IMR-90 (cell line): Measurements from ENCODE around the gene PEX14. TPM values are rescaled to one million over a fixed set of nuclear protein-coding genes. Genes with fewer than 3 reads are reported as not detected.

Source experiments
- ATAC-seq: fragments of 200-7000 bp; cut with Tn5 transposase; 2 replicates; pipeline ENCODE4 v1.9.1; 2020; ENCODE audit warnings: low read depth, mild to moderate bottlenecking, moderate library complexity
- BruUV-seq: library from RNA; stranded (reverse); fragments of 400-500 nt; replicated peaks from 2 replicates; lab custom pipeline; 2021; lab: Mats Ljungman, UMichigan
- CTCF ChIA-PET: fragments of 300-600 bp; formaldehyde crosslinking; extraction: SDS; loops from one replicate; lab custom pipeline; 2021; ENCODE audit warnings: antibody characterized with exemption; lab: Yijun Ruan, JAX
- POLR2A ChIA-PET: fragments of 300-600 bp; sonication (Branson Sonifier 250); formaldehyde crosslinking; loops from one replicate; lab custom pipeline; 2022; ENCODE audit warnings: antibody characterized with exemption; ENCODE audit not compliant: unreplicated experiment; lab: Charles Lee
- DNase-seq: peaks from one replicate; pipeline ENCODE4 v3.0.0; 2013
- H2AFZ ChIP-seq: replicated peaks from 2 replicates; pipeline ENCODE3; 2013; ENCODE audit warnings: low read length, mild to moderate bottlenecking; ENCODE audit not compliant: poor library complexity
- H2AK5ac ChIP-seq: 2 replicates; pipeline ENCODE4 v1.6.1; 2013; ENCODE audit warnings: low read depth, low read length, inconsistent platforms
- H2AK9ac ChIP-seq: replicated peaks from 2 replicates; pipeline ENCODE3; 2013; ENCODE audit warnings: mild to moderate bottlenecking, low read depth, low read length, moderate library complexity; ENCODE audit not compliant: poor library complexity
- H2BK120ac ChIP-seq: 2 replicates; pipeline ENCODE4 v1.6.1; 2013; ENCODE audit warnings: low read depth, low read length, inconsistent platforms
- H2BK15ac ChIP-seq: 3 replicates; pipeline ENCODE4 v1.6.1; 2013; ENCODE audit warnings: low read depth, low read length, inconsistent platforms
- H2BK20ac ChIP-seq: 2 replicates; pipeline ENCODE4 v1.6.1; 2013; ENCODE audit warnings: low read depth, mild to moderate bottlenecking, inconsistent platforms, low read length, moderate library complexity
- H2BK5ac ChIP-seq: 2 replicates; pipeline ENCODE4 v1.6.1; 2013; ENCODE audit warnings: mild to moderate bottlenecking, low read depth, low read length, inconsistent platforms; ENCODE audit not compliant: poor library complexity, severe bottlenecking
- H3K14ac ChIP-seq: replicated peaks from 2 replicates; pipeline ENCODE4 v1.6.1; 2013; ENCODE audit warnings: low read depth, low read length, inconsistent platforms
- H3K18ac ChIP-seq: 2 replicates; pipeline ENCODE4 v1.6.1; 2013; ENCODE audit warnings: low read depth, low read length, control low read depth
- H3K23ac ChIP-seq: 2 replicates; pipeline ENCODE4 v1.6.1; 2013; ENCODE audit warnings: low read depth, low read length, inconsistent platforms
- H3K27ac ChIP-seq: 2 replicates; pipeline ENCODE4 v1.5.1; 2013; ENCODE audit warnings: mild to moderate bottlenecking, control low read depth, low read length; ENCODE audit not compliant: insufficient read depth
- H3K27me3 ChIP-seq: 2 replicates; pipeline ENCODE4 v1.6.1; 2013; ENCODE audit warnings: low read length; ENCODE audit not compliant: control insufficient read depth, insufficient read depth
- H3K36me3 ChIP-seq: 2 replicates; pipeline ENCODE4 v1.6.1; 2013; ENCODE audit warnings: low read length, mixed read lengths; ENCODE audit not compliant: control insufficient read depth, insufficient read depth
- H3K4ac ChIP-seq: 2 replicates; pipeline ENCODE4 v1.6.1; 2013; ENCODE audit warnings: low read depth, low read length, inconsistent platforms
- H3K4me1 ChIP-seq: 2 replicates; pipeline ENCODE4 v1.6.1; 2013; ENCODE audit warnings: low read length, mixed read lengths; ENCODE audit not compliant: control insufficient read depth, insufficient read depth
- H3K4me2 ChIP-seq: 2 replicates; pipeline ENCODE4 v1.6.1; 2013; ENCODE audit warnings: low read depth, mild to moderate bottlenecking, control low read depth, low read length, moderate library complexity
- H3K4me3 ChIP-seq: 2 replicates; pipeline ENCODE4 v1.5.1; 2013; ENCODE audit warnings: low read depth, mild to moderate bottlenecking, control low read depth, low read length, moderate library complexity; ENCODE audit not compliant: insufficient read depth
- H3K56ac ChIP-seq: 2 replicates; pipeline ENCODE4 v1.6.1; 2013; ENCODE audit warnings: low read length, inconsistent platforms; ENCODE audit not compliant: insufficient read depth; ENCODE audit errors: extremely low read depth
- H3K79me1 ChIP-seq, 2 experiments: 2 replicates each; pipeline ENCODE4 v1.6.1; 2013; ENCODE audit warnings: low read length in 2 of 2, inconsistent platforms in 1 of 2, low read depth in 1 of 2
- H3K9ac ChIP-seq: 2 replicates; pipeline ENCODE4 v1.6.1; 2013; ENCODE audit warnings: low read depth, low read length, control low read depth
- H3K9me1 ChIP-seq: 2 replicates; pipeline ENCODE4 v1.6.1; 2013; ENCODE audit warnings: low read length, inconsistent platforms; ENCODE audit not compliant: insufficient read depth
- H3K9me3 ChIP-seq: 2 replicates; pipeline ENCODE4 v1.6.1; 2013; ENCODE audit warnings: low read length; ENCODE audit not compliant: control insufficient read depth, insufficient read depth
- H4K20me1 ChIP-seq: 2 replicates; pipeline ENCODE4 v1.6.1; 2013; ENCODE audit warnings: low read length, inconsistent platforms; ENCODE audit not compliant: insufficient read depth
- H4K5ac ChIP-seq: 2 replicates; pipeline ENCODE4 v1.6.1; 2013; ENCODE audit warnings: mild to moderate bottlenecking, low read depth, low read length, control low read depth
- H4K8ac ChIP-seq, 2 experiments: 2 replicates each; pipeline ENCODE4 v1.6.1; 2013; ENCODE audit warnings: low read depth in 2 of 2, low read length in 2 of 2, control low read depth in 1 of 2, inconsistent platforms in 1 of 2
- H4K91ac ChIP-seq: 2 replicates; pipeline ENCODE4 v1.6.1; 2013; ENCODE audit warnings: low read depth, low read length, inconsistent platforms; ENCODE audit not compliant: insufficient read depth
- BHLHE40 ChIP-seq: fragments of 150-350 bp; IDR thresholded peaks from 2 replicates; pipeline ENCODE4 v1.6.1; 2016; ENCODE audit warnings: mild to moderate bottlenecking, low read depth, low read length
- CHD1 ChIP-seq: IDR thresholded peaks from 2 replicates; pipeline ENCODE4 v1.6.1; 2012; ENCODE audit warnings: low read depth, low read length, improper control_type of control experiment
- CTCF ChIP-seq: conservative IDR thresholded peaks from 2 replicates; pipeline ENCODE4 v1.5.1; 2012; ENCODE audit warnings: mild to moderate bottlenecking, low read depth, low read length, improper control_type of control experiment
- ELK1 ChIP-seq: fragments of 150-350 bp; IDR thresholded peaks from 2 replicates; pipeline ENCODE4 v1.6.1; 2016; ENCODE audit warnings: low read depth, mild to moderate bottlenecking, low read length, moderate library complexity, borderline replicate concordance
- FOS ChIP-seq: fragments of 150-350 bp; IDR thresholded peaks from 2 replicates; pipeline ENCODE4 v1.6.1; 2016; ENCODE audit warnings: low read depth, low read length
- MAFK ChIP-seq: IDR thresholded peaks from 2 replicates; pipeline ENCODE4 v1.6.1; 2012; ENCODE audit warnings: low read depth, low read length, improper control_type of control experiment
- MAZ ChIP-seq: IDR thresholded peaks from 2 replicates; pipeline ENCODE4 v1.6.1; 2012; ENCODE audit warnings: low read depth, mild to moderate bottlenecking, low read length, improper control_type of control experiment, moderate library complexity, borderline replicate concordance
- NFE2L2 ChIP-seq: fragments of 150-350 bp; IDR thresholded peaks from 2 replicates; pipeline ENCODE4 v1.6.1; 2016; ENCODE audit warnings: low read depth, mild to moderate bottlenecking, low read length
- POLR2A ChIP-seq: IDR thresholded peaks from 2 replicates; pipeline ENCODE4 v1.6.1; 2012; ENCODE audit warnings: mild to moderate bottlenecking, low read depth, low read length
- RAD21 ChIP-seq: IDR thresholded peaks from 2 replicates; pipeline ENCODE4 v1.6.1; 2012; ENCODE audit warnings: low read length, improper control_type of control experiment
- RCOR1 ChIP-seq: IDR thresholded peaks from 2 replicates; pipeline ENCODE4 v1.6.1; 2012; ENCODE audit warnings: mild to moderate bottlenecking, low read length, improper control_type of control experiment; ENCODE audit not compliant: insufficient replicate concordance
- RFX5 ChIP-seq: IDR thresholded peaks from 2 replicates; pipeline ENCODE4 v1.8.0; 2012; ENCODE audit warnings: low read depth, mild to moderate bottlenecking, low read length, moderate library complexity
- SMC3 ChIP-seq: fragments of 150-350 bp; IDR thresholded peaks from 2 replicates; pipeline ENCODE4 v1.6.1; 2016; ENCODE audit warnings: low read depth, mild to moderate bottlenecking, antibody characterized with exemption, low read length, moderate library complexity
- WGBS, 2 experiments: methylation state at CpG; one replicate each; pipeline versions ENCODE4 v1.1.5 to v1.1.7; 2013; ENCODE audit warnings: missing lambda C conversion rate in 2 of 2; ENCODE audit not compliant: insufficient read length in 1 of 2; ENCODE audit errors: extremely low coverage in 2 of 2; 5-methylcytosine and 5-hydroxymethylcytosine counted together
- dilution Hi-C: fragments of 300-500 bp; cut with HindIII; formaldehyde crosslinking; loops from one replicate; pipeline ENCODE4 v1.14.3; 2018; ENCODE audit warnings: low sequenced_read_pairs; ENCODE audit not compliant: unreplicated experiment
- in situ Hi-C: fragments of 300-500 bp; cut with MboI; formaldehyde crosslinking; loops from 3 replicates; pipeline ENCODE4 v1.14.3; 2019; ENCODE audit warnings: low sequenced_read_pairs, inconsistent platforms, mixed read lengths
- intact Hi-C: fragments of 100-400 bp; cut with micrococcal nuclease; formaldehyde crosslinking; loops from 2 replicates; pipeline ENCODE4 v1.10.0; 2022
- polyA plus RNA-seq, 3 experiments: library from polyadenylated mRNA; depleted of rRNA; stranded (reverse); fragments of >200 nt; gene quantifications; 2 replicates each; pipeline ENCODE4 v1.2.3, GENCODE V29; 2012; ENCODE audit warnings: low replicate concordance in 1 of 3
- total RNA-seq: library from RNA; depleted of rRNA; stranded (reverse); fragments of >200 nt; gene quantifications from 2 replicates; pipeline ENCODE4 v1.2.3, GENCODE V29; 2012

The PEX14 gene
- total and polyA plus RNA-seq, 2 of the 4 experiments (the other 2 are of a cell fraction) = 9.5 to 22.5 TPM

- no peak for TF ChIP-seq SMC3
Observed at GRCh38 chr1:10639011-10639774, 164.4 kb downstream of the PEX14 start (continued).

- ChIA-PET CTCF (no interaction called here), POLR2A (no interaction called here)
- Histone ChIP-seq H3K56ac (no peak overlapping the region), H3K36me3 (no peaks in the 10 kb centered on the region), H4K8ac (no peak overlapping the region), H2AFZ (no peak overlapping the region), H3K4me1 (peaks cover 4% of the 10 kb centered on the region), H3K9me3 (peaks cover 3% of the 10 kb centered on the region; the same call in 1 of the 2 replicates), H2BK5ac (no peak overlapping the region), H3K9ac (no peak overlapping the region), H2BK20ac (no peak overlapping the region), H4K91ac (no peak overlapping the region), H4K20me1 (no peaks in the 10 kb centered on the region), H3K4me2 (no peak overlapping the region), H3K4ac (no peak overlapping the region), H4K5ac (no peak overlapping the region), H2AK5ac (no peak overlapping the region), H3K27ac (no peak overlapping the region), H3K9me1 (no peaks in the 10 kb centered on the region), H3K79me1 (no peaks in the 10 kb centered on the region), H3K23ac (no peak overlapping the region), H2BK15ac (no peak overlapping the region), H2BK120ac (no peak overlapping the region), H2AK9ac (peak overlapping the region; percentile 44), H3K4me3 (no peak overlapping the region), H3K14ac (no peak overlapping the region), H3K27me3 (peaks cover 8% of the 10 kb centered on the region; the same call in 1 of the 2 replicates), H3K18ac (no peak overlapping the region)
- DNase-seq (no peak), ATAC-seq (no peak)
- WGBS, 2 experiments = 87% methylated on average over 23 of the region's 45 CpGs; no CpG with 5 or more reads in 1 of the 2 experiments
- in situ Hi-C loops (no loop called here), dilution Hi-C loops (no loop called here), intact Hi-C loops (no loop called here)
- BruUV-seq = no TSS peak
- no peak for TF ChIP-seq RAD21
- TF ChIP-seq RCOR1 = no peak
- TF ChIP-seq MAZ = no peak
- no peak for TF ChIP-seq SMC3
- TF ChIP-seq POLR2A = no peak
- no peak for TF ChIP-seq ELK1
- TF ChIP-seq CHD1 = no peak
- TF ChIP-seq NFE2L2 = no peak
- no peak for TF ChIP-seq MAFK
- no peak for TF ChIP-seq RFX5
- TF ChIP-seq FOS = no peak
- no peak for TF ChIP-seq CTCF
- no peak for TF ChIP-seq BHLHE40
Observed at GRCh38 chr1:10639775-10640578, 165.2 kb downstream of the PEX14 start.
